HG03457 (cell line): ENCODE results near the gene SDK1.

Experiments used
- ATAC-seq: cut with Tn5 transposase; IDR thresholded peaks from one replicate; pipeline ENCODE4 v1.9.1; 2021; ENCODE audit warnings: moderate number of reproducible peaks; ENCODE audit not compliant: unreplicated experiment

The SDK1 gene, protein sequence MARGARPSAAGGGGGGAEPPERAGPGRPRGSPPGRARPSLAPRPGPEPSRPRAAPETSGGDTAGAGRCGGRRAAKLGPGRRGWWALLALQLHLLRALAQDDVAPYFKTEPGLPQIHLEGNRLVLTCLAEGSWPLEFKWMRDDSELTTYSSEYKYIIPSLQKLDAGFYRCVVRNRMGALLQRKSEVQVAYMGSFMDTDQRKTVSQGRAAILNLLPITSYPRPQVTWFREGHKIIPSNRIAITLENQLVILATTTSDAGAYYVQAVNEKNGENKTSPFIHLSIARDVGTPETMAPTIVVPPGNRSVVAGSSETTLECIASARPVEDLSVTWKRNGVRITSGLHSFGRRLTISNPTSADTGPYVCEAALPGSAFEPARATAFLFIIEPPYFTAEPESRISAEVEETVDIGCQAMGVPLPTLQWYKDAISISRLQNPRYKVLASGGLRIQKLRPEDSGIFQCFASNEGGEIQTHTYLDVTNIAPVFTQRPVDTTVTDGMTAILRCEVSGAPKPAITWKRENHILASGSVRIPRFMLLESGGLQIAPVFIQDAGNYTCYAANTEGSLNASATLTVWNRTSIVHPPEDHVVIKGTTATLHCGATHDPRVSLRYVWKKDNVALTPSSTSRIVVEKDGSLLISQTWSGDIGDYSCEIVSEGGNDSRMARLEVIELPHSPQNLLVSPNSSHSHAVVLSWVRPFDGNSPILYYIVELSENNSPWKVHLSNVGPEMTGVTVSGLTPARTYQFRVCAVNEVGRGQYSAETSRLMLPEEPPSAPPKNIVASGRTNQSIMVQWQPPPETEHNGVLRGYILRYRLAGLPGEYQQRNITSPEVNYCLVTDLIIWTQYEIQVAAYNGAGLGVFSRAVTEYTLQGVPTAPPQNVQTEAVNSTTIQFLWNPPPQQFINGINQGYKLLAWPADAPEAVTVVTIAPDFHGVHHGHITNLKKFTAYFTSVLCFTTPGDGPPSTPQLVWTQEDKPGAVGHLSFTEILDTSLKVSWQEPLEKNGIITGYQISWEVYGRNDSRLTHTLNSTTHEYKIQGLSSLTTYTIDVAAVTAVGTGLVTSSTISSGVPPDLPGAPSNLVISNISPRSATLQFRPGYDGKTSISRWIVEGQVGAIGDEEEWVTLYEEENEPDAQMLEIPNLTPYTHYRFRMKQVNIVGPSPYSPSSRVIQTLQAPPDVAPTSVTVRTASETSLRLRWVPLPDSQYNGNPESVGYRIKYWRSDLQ (N-terminal part only)

DNA sequence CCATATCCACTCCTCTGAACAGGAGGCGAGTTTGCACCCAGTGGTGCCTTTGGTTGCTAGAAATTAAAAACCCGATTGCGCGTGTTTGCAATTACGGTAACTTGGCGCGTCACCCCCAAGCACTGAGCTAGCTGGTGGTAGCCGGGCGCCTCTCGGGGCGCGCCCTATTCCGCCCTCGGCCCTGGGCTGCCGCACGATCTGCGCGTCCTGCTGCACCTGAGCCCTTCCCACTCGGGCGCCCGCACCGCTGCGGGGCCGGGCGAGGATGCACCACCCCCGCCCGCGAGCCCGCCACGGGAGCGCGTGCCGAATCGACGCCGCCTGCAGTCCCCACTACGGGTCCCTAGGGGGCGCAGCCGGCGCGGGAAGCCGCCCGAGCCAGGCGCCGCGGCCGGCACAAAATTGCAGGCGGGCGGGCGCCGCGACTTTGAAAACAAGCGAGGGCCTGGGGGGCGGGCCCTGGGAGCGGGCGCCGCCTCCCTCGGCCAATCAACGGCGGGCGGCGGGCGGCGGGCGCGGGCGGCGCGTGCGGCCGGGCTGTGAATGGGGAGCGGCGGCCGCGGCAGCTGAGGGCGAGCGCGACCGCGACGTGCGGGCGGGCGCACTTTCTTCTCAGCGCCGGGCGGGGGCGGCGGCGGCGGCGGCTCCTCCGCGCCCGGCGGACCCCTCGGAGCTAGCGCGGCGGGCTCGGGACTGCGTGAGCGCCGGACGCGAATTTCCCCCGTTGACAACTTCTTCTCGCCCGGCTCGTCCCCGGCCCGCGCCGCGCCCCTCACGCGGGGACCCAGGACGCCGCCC is at the start of gene SDK1:
TSS of gene SDK1 (plus strand) at position 602 of the 798 bp plus-strand sequence. CDS start 335 bp downstream, outside the sequence.
- ATAC-seq = peak; percentile 84

DNA sequence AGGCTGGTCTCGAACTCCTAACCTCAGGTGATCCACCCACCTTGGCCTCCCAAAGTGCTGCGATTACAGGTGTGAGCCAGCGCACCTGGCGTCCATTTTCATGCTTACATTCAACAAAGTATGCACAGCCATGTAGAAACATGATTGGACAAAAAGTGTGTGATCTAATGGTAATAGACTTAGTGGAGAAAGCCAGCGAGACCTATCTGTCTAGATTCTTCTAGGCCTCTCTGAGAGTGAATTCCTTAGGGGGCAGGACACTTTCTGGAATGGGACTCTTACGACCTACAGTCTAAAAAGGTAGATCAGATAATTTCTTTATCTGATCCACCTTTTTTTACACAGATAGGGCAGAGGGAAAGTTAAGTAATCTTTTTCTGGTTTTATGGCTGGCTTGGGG is 46.3 kb upstream of the SDK1 start:
- no peak for ATAC-seq

DNA sequence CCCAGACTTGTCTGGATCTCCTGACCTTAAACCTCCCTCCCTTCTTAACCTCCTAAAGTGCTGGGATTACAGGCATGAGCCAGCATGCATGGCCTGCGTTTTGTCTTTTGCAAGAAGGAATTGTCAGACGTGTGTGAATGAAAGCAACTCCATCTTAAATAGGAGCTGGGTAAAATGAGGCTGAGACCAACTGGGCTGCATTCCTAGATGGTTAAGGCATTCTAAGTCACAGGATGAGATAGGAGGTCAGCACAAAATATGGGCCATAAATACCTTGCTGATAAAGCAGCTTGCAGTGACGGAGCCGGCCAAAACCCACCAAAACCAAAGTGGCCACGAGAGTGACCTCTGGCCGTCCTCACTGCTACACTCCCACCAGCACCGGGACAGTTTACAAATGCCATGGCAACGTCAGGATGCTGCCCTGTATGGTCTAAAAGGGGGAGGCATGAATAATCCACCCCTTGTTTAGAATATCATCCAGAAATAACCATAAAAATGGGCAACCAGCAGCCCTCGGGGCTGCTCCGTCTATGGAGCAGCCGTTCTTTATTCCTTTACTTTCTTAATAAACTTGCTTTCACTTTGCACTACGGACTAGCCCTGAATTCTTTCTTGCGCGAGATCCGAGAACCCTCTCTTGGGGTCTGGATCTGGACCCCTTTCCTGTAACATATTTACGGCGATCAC is 41.2 kb upstream of the SDK1 start:
- ATAC-seq = no peak

DNA sequence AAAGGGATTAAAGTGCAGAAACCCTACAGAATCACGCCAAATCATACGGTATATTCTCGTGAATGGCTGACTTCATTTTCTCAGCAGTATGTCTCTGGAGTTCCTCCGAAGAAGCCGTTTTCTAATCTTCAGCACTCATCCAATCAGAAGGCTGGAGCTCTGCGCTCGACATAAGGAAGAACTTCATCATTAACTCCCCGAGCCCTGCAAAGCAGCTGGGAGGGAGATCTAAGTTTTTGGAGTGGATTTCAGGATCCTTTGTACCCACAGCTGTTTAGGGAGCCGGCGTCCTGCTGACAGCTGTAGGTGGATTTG is 40.7 kb upstream of the SDK1 start:
- ATAC-seq = no peak

DNA sequence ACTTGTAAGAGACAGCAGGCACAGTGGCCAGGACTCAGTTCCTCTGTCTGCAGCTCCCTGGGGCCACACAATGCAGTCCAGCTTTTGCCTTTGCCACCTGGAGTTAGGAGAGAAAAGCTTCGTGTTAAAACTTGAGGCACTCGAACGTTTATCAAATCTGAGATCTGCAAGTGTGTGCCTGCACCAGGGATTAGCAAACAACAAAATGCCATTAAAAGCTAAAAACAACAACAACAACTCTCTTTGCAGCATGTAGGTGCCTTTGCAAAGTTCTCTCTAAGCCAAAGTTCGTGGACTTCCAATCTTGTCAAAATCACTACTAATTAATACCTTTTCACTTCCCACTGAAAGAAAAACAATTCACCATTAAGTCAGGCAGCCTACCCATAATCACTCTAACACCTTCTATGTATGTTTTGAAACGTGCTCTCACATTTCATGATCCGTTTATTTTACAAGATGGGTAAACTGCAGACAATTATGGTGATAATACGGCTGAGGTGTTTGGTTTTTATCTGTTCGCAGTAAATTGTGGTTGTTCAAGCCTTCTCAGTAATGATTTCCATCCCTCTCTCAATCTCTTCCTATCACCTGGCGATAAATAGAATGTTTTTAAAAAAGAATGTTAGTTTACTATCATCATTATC is 36.2 kb upstream of the SDK1 start:
- ATAC-seq = no peak

DNA sequence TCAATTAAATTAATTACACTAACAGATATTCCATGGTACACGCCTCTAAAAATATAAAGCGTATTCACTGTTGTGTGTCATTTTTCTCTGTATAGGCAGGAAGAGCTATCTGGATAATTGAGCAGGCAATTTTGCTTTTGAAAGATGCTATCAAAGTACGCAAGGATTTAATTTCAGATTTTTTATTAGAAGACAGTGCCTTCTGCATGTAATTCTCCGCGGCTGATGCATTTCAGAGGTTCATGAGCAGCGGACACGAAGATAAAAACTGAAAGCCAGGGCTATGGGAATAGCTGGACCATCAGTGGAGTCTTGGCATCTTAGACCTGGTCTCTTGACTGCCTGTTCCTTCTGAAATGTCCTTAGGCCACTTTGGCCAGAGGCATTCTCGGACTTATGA is 35.7 kb upstream of the SDK1 start:
- ATAC-seq = no peak

DNA sequence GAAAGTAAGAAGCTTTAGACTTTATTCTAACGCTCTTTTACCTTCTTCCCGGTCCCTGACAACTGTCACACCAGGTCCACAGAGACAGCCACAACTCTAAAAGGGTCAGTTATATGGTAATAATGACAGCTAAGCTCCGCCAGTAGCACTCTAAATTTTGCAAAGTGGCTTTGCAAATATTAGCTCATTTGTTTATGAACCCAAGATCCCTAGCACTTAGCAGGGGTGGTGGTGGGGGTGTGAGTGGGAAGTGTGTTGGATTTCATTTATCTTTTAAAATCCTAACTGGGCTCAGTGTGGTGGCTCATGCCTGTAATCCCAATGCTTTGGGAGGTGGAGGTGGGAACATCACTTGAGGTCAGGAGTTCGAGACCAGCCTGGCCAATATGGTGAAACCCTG is 34.8 kb upstream of the SDK1 start:
- no peak for ATAC-seq

DNA sequence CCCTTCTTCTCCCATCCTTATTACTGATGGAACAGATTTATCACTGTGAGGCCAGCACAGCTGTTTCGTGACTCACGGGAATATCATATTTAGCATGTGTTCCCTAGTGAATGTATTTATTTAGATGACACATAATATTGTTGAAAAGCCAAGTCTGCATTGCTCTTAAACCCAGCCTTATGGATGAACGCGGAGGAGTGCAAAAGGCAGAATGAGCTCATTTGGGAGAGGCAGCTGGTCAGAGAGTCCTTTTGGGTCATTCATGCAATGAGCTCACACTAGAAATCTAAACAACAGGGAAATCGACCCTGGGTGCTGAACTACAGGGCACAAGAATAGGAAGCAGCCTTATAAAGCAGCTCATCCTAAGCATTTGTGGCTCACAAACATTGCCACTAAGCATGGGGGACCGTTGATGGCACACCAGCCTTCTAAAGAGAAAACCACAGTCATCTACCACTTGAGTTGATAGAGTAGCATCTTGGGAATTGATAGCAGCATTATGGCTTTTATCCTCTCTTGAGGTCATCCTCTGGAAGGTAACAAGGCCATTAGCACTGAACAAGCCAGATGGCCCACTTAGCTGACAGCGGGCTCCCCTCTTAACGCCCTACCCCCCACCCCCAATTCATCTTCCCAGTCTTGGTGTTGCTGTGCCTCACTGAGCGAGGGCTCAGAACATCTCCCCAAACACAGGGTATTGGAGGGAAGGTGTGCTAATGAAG is 32.9 kb upstream of the SDK1 start:
- ATAC-seq = no peak

DNA sequence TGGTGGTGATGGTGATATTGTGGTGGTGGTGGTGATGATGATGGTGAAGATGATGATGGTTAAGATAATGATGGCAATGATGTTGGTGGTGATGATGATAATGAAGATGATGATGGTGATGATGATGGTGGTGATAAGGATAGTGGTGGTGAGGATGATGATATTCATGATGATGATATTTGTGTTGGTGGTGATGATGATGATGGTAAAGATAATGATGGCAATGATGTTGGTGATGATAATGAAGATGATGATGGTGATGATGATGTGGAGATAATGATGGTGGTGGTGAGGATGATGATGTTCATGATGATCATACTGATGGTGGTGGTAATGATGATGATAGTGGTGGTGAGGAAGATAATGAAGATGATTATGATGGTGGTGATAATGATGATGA is 30.7 kb upstream of the SDK1 start:
- ATAC-seq = no peak

DNA sequence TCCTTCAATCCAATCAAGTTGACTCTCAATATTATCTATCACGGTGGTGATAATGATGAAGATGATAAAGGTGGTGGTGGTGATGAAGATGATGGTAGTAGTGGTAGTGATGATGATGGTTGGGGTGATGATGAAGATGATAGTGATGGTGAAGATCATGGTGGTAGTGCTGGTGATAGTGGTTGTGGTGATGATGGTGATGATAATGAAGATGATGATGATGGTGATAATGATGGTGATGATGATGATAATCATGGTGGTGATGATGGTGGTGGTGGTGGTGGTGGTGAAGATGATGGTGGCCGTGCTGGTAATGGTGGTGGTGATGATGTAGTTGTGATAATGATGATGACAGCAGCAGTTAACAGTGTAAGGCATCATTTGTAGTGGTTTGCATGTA is 29.8 kb upstream of the SDK1 start:
- ATAC-seq = no peak

DNA sequence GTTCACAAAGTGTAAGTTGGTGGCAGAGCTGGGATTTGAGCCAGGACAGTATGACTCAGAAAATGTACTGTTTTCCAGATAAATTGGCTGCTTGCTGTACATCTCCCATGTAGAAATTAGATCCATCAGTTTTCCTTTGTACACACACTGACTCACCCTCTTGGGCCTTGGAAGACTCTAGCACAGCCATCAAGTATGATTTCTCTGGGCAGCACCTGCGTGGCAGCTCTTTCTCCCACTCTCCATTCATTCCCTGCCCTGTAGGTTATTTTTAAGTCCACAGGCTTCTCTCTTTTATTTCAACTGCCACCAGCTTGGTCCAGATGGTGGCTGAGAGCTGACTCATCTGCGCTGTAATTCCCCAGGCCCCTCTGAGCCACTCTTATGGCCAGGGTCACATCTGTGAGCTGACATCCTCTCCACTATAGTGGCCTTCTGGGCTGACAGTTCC is 28.3 kb upstream of the SDK1 start:
- no peak for ATAC-seq

DNA sequence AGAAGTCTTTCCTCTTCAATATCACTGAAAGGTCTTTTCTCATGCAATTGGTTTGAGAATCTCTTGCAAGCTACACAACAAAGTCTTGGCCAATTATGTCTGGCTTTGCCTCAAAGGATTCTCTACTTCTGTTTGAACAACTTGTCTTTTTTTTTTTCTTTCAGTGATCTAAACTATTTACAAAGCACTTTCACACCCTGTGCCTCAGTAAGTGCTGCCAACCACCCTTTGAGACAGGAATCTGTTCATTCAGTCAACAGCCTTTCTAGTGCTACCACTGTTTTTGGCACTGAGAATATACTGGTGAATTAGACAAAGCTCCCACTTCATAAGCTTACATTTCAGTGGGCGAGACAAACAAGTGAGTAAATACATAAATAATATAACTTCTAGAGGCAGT is 26.9 kb upstream of the SDK1 start:
- no peak for ATAC-seq

DNA sequence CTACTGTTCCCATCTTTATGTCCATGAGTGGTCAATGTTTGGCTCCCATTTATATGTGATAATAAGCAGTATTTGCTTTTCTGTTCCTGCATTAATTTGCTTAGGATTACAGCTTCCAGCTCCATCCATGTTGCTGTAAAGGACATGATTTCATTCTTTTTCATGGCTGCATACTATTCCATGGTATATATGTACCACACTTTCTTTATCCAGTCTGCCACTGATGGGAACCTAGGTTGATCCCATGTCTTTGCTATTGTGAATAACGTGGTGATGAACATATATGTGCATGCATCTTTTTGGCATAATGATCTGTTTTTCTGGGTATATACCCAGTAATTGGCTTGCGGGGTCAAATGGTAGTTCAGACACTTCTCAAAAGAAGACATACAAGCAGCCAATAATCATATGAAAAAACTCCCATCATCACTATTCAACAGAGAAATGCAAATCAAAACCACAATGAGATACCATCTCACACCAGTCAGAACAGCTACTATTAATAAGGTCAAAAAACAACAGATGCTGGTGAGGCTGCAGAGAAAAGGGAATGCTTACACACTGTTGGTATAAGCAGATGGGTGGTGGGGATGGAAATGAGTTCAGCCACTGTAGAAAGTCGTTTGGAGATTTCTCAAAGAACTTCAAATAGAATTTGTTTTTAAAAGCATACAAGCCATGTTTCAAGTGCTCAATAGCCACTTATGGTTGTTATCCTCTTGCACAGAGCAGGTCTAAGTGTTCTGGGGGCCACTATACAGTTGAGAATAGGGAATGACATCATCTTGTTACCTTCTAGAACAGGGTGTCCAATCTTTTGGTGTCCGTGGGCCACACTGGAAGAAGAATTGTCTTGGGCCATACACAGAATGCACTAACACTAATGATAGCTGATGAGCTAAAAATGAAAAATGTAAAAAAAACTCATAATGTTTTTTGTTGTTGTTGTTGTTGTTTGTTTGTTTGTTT is 23.2 kb upstream of the SDK1 start:
- no peak for ATAC-seq

DNA sequence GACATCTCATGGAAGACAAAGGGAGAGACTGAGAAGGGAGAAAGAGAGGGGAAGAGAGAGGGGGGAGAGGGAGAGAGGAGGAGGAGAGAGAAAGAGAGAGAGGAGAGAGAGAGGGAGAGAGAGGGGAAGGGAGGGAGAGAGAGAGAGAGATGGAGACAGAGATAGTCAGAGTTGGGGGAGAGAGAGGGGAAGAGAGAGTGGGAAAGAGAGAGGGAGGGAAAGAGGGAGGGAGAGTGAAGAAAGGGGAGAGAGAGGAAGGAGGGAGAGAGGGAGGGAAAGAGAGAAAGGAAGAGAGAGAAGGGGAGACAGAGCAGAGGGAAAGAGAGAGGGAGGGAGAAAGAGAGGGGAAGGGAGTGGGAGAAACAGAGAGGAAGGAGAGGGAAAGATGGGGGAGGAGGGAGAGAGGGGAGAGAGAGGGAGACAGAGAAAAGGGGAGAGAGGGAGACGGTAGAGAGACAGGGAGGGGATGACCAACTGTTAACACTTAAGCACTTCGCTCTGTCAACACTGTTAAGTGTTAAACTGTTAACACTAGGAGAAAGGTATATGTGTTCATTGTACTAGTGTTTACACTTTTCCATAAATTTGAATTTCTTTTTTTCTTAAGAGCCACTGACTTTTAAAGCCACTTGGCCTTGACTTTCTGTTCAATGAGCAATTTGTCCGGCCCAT is 21.8 kb upstream of the SDK1 start:
- ATAC-seq = no peak

DNA sequence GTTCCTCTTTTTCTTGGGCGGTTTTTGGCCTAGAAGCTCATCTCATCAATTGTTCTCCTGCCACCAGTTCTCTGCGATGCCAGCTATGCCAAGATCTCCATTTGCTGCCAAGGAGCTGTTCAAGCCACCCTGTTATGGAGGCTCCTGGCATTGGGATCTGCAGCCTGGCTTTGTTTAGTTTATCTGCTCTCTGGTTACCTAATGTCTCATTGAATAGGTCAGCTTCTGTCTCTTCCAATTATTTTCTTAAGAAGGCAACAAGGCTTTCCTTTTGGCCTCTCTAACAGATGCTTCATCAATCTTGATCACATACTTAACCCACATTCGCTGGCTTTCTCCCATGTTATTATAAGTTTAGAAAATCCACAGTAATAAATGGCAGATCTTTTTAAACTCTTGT is 20.6 kb upstream of the SDK1 start:
- no peak for ATAC-seq

DNA sequence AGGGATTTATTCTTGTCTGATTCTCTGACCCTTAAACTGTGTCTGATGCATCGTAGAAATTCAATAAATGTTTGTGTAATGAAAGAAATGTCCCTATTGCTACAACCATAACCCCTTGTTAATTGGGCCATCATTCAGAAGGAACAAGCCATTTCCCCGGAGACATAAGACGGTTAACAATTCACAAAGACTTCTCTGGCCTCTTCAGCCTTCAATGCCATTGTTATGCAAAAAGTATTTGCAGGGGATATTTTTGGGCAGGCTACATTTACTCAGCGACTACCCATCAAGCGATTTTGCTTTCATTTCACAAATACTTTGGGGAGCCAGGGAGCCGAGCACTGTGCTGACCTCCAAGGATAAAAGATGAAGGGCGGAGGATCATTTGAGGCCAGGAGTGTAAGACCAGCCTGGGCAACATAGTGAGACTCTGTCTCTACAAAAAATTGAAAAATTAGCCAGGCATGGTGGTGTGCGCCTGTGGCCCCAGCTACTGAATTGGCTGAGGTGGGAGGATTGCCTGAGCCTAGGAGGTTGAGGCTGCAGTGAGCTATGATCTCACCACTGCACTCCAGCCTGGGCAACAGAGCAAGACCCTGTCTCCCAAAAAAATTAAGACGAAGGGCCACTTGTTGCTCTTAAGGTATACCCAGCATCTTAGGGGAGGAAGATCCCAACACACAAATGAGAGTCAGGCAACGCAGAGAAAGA is 20.0 kb upstream of the SDK1 start:
- no peak for ATAC-seq

DNA sequence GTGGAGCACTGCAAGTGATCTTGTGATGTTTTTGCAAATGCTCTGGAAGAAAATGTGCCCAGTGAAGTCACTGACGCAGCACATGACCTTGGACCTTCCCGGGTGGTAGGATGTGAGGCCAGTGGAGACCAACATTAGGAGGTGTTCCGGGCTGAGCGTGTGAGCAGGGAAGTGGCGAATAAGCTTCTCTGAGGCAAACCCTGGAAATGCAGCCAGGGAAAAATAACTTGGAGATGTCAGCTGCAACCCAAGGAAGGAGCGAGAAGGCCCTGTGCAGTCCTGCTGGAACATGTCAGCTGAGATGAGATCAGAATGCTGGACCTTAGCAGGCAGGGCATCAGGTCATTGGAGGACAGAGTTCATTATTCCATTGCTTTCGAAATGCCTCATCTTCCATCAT is 18.6 kb upstream of the SDK1 start:
- ATAC-seq = no peak
